HG03135 (cell line): ENCODE results near the gene OBSL1.

Experiments used
- ATAC-seq: cut with Tn5 transposase; IDR thresholded peaks from one replicate; pipeline ENCODE4 v1.9.1; 2021; ENCODE audit warnings: mild to moderate bottlenecking, moderate library complexity; ENCODE audit not compliant: unreplicated experiment

The OBSL1 gene

GRCh38 chr2:219571311-219572236 lies at the start of gene OBSL1:
TSS of gene OBSL1 (minus strand) at chr2:219571539. CDS start at chr2:219571232, 307 bp downstream.
- no peak for ATAC-seq

- no peak for ATAC-seq
These were observed 49.2 kb upstream of the OBSL1 start for GRCh38 chr2:219620546-219620945.

GRCh38 chr2:219619235-219619634 lies 47.9 kb upstream of the OBSL1 start:
- no peak for ATAC-seq

- no peak for ATAC-seq
These were observed 47.4 kb upstream of the OBSL1 start for GRCh38 chr2:219618733-219619122.

GRCh38 chr2:219616550-219616949 lies 45.2 kb upstream of the OBSL1 start:
- ATAC-seq = no peak

GRCh38 chr2:219615894-219616293 lies 44.6 kb upstream of the OBSL1 start:
- no peak for ATAC-seq

GRCh38 chr2:219615036-219615435 lies 43.7 kb upstream of the OBSL1 start:
- ATAC-seq = no peak

GRCh38 chr2:219614076-219614860 lies 42.9 kb upstream of the OBSL1 start:
- ATAC-seq = no peak

GRCh38 chr2:219613461-219614070 lies 42.2 kb upstream of the OBSL1 start:
- ATAC-seq = no peak

- no peak for ATAC-seq
These were observed 41.4 kb upstream of the OBSL1 start for GRCh38 chr2:219612577-219613286.

GRCh38 chr2:219611866-219612576 lies 40.7 kb upstream of the OBSL1 start:
- ATAC-seq = no peak

GRCh38 chr2:219611306-219611705 lies 40.0 kb upstream of the OBSL1 start:
- ATAC-seq = no peak

- ATAC-seq = no peak
These were observed 37.9 kb upstream of the OBSL1 start for GRCh38 chr2:219609149-219609750.

GRCh38 chr2:219608399-219608964 lies 37.1 kb upstream of the OBSL1 start:
- ATAC-seq = no peak

- no peak for ATAC-seq
These were observed 36.6 kb upstream of the OBSL1 start for GRCh38 chr2:219607931-219608330.

- no peak for ATAC-seq
These were observed 34.2 kb upstream of the OBSL1 start for GRCh38 chr2:219605607-219605954.

- ATAC-seq = no peak
These were observed 32.4 kb upstream of the OBSL1 start for GRCh38 chr2:219603771-219604170.

GRCh38 chr2:219598308-219599078 lies 27.2 kb upstream of the OBSL1 start:
- ATAC-seq = no peak
